Measurements from ENCODE around the gene LSMEM2. TPM values are rescaled to one million over a fixed set of nuclear protein-coding genes. Genes with fewer than 3 reads are reported as not detected.
"Not testable (repeated sequence)": the region's sequence is repeated elsewhere in the genome, so short reads cannot be mapped to it uniquely, and the experiment has no call there.

The LSMEM2 gene
- total RNA-seq, 1 experiment from 2014 or later = 0.57 TPM

GRCh38 chr3:50279255-50280016, 549 bp downstream of the LSMEM2 start:
- Mint-ChIP-seq H3K4me1 (peaks cover 12% of the 10 kb centered on the region), H3K9me3 (no peaks in the 10 kb centered on the region), H3K27me3 (ENCODE audit: low read depth) (peaks cover 48% of the 10 kb centered on the region), H3K4me3 (no peak overlapping the region), H3K27ac (no peak overlapping the region), H3K36me3 (no peaks in the 10 kb centered on the region)
- no peak for ATAC-seq
- DNase-seq (ENCODE audit: low spot score) = no peak
- ChIA-PET CTCF (interaction anchor here (0.9 to 2.7 kb wide), 4 partner anchors 20 to 84 kb away, joined by 4 to 12 read pairs (median 4); no protein-coding TSS in a partner anchor), POLR2A (interaction anchor here (0.6 to 1.0 kb wide), 3 partner anchors 10 to 42 kb away, joined by 3 to 5 read pairs (median 3); partner anchors contain the start of gene IFRD2)
- TF ChIP-seq CDX4 (CRISPR knock-in tag; IDR thresholded peaks at IDR 0.05; ENCODE audit: borderline replicate concordance) (no peak), ZNF416 (CRISPR knock-in tag; IDR thresholded peaks at IDR 0.05) (no peak), FOXP1 (CRISPR knock-in tag; IDR thresholded peaks at IDR 0.05; ENCODE audit: borderline replicate concordance) (no peak), HMGXB4 (CRISPR knock-in tag; IDR thresholded peaks at IDR 0.05) (no peak), ZNF281 (CRISPR knock-in tag; IDR thresholded peaks at IDR 0.05) (no peak), ZNF396 (CRISPR knock-in tag; IDR thresholded peaks at IDR 0.05; ENCODE audit: borderline replicate concordance) (no peak), JUN (CRISPR knock-in tag; IDR thresholded peaks at IDR 0.05) (no peak), ZBTB21 (CRISPR knock-in tag; IDR thresholded peaks at IDR 0.05; ENCODE audit: borderline replicate concordance) (no peak), ATF1 (CRISPR knock-in tag; IDR thresholded peaks at IDR 0.05) (no peak), STAT6 (CRISPR knock-in tag; conservative IDR thresholded peaks at IDR 0.05; ENCODE audit: low read depth) (no peak), PRDM15 (CRISPR knock-in tag; IDR thresholded peaks at IDR 0.05) (no peak), ESRRA (CRISPR knock-in tag; IDR thresholded peaks at IDR 0.05; ENCODE audit: borderline replicate concordance) (no peak), ZBTB43 (CRISPR knock-in tag; IDR thresholded peaks at IDR 0.05) (no peak)

- H3K27me3 Mint-ChIP-seq (ENCODE audit: low read depth); POLR2A ChIA-PET; H3K27ac Mint-ChIP-seq; H3K4me1 Mint-ChIP-seq; H3K4me3 Mint-ChIP-seq; ATAC-seq; H3K9me3 Mint-ChIP-seq; DNase-seq (ENCODE audit: low spot score): not testable (repeated sequence)
- CTCF ChIA-PET = interaction anchor here (0.8 to 1.9 kb wide), 2 partner anchors 9 to 15 kb away, joined by 3 to 9 read pairs; partner anchors contain the start of genes HYAL3 and NAA80
- H3K36me3 Mint-ChIP-seq = peaks cover 15% of the 10 kb centered on the region
Observed at GRCh38 chr3:50284121-50284520, 5.2 kb downstream of the LSMEM2 start.

Measured in WTC11 (cell line).